Loucy (cell line): ENCODE measurements around the gene QRFP.

Experiments
- H2AFZ ChIP-seq: fragments of 200-600 bp; sonication (generic); 2 replicates; pipeline ENCODE4 v1.6.0; 2016; ENCODE audit warnings: antibody characterized with exemption, mild to moderate bottlenecking, low read length, moderate library complexity
- H3F3A ChIP-seq: fragments of 200-600 bp; 2 replicates; pipeline ENCODE4 v1.6.0; 2016; ENCODE audit warnings: antibody characterized with exemption, low read depth, mild to moderate bottlenecking
- H3K27me3 ChIP-seq: fragments of 200-600 bp; sonication (generic); 2 replicates; pipeline ENCODE4 v1.6.1; 2014; ENCODE audit warnings: low read length, mild to moderate bottlenecking; ENCODE audit not compliant: insufficient read depth, poor library complexity, severe bottlenecking
- H3K36me3 ChIP-seq: fragments of 200-600 bp; sonication (generic); 2 replicates; pipeline ENCODE4 v1.6.1; 2016; ENCODE audit warnings: low read length; ENCODE audit not compliant: insufficient read depth
- H3K4me1 ChIP-seq: fragments of 200-600 bp; sonication (generic); 2 replicates; pipeline ENCODE4 v1.5.1; 2014; ENCODE audit warnings: low read length, mild to moderate bottlenecking; ENCODE audit not compliant: insufficient read depth, poor library complexity, severe bottlenecking
- H3K4me2 ChIP-seq: fragments of 200-600 bp; sonication (generic); 2 replicates; pipeline ENCODE4 v1.6.0; 2014; ENCODE audit warnings: antibody characterized with exemption, low read length, low read depth, mild to moderate bottlenecking; ENCODE audit not compliant: poor library complexity, severe bottlenecking
- H3K4me3 ChIP-seq: fragments of 200-600 bp; sonication (generic); 2 replicates; pipeline ENCODE4 v1.5.1; 2014; ENCODE audit warnings: low read length, mild to moderate bottlenecking, mixed read lengths; ENCODE audit not compliant: poor library complexity, severe bottlenecking
- H3K79me2 ChIP-seq: fragments of 200-600 bp; sonication (generic); 2 replicates; pipeline ENCODE4 v1.6.1; 2014; ENCODE audit warnings: low read length; ENCODE audit not compliant: insufficient read depth
- H3K9ac ChIP-seq: fragments of 200-600 bp; sonication (generic); 2 replicates; pipeline ENCODE4 v1.6.0; 2014; ENCODE audit warnings: mild to moderate bottlenecking, low read depth, low read length, moderate library complexity; ENCODE audit not compliant: poor library complexity, severe bottlenecking
- H3K9me2 ChIP-seq: fragments of 200-600 bp; sonication (generic); replicated peaks from 2 replicates; pipeline ENCODE4 v1.6.1; 2016; ENCODE audit warnings: low read depth, low read length, mixed read lengths
- H3K9me3 ChIP-seq: fragments of 200-600 bp; sonication (generic); 2 replicates; pipeline ENCODE4 v1.6.1; 2014; ENCODE audit warnings: mild to moderate bottlenecking, antibody characterized with exemption, low read length, low read depth; ENCODE audit not compliant: insufficient read depth
- H4K20me1 ChIP-seq: fragments of 200-600 bp; sonication (generic); 2 replicates; pipeline ENCODE4 v1.6.0; 2014; ENCODE audit warnings: antibody characterized with exemption, low read length, mild to moderate bottlenecking; ENCODE audit not compliant: insufficient read depth, poor library complexity, severe bottlenecking
- EZH2phosphoT487 ChIP-seq: fragments of 200-600 bp; IDR thresholded peaks from 2 replicates; pipeline ENCODE4 v1.6.1; 2018; ENCODE audit warnings: antibody characterized with exemption, mild to moderate bottlenecking, moderate library complexity, borderline replicate concordance
- TF ChIP-seq, protein P1 (sequence below): fragments of 200-600 bp; sonication (generic); conservative IDR thresholded peaks from 2 replicates; pipeline ENCODE4 v1.5.1; 2014; ENCODE audit warnings: mild to moderate bottlenecking, antibody characterized with exemption, low read length

QRFP gene

DNA sequence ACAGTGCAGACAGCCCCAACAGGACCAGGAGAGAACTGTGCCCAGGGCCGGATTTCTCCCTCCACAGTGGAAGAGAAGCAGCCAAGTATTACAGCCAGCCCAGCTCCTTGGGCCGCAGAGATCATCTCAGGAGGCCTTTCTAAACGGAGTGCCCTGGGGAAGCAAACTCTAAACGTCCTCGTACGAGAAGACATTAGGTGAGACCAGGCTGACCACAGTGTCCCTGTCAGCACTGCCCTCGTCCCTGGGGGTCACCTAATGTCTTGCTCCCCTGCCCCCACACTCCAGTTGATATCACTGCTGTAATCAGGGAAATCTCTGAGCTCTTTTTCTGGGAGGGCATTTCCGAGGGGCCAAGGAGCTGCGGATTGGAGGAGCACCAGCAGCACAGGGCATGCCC is 6.5 kb downstream of the QRFP start:
- Histone ChIP-seq H3K9me2 (no peaks in the 10 kb centered on the region), H3K9ac (no peak overlapping the region), H3K27me3 (no peaks in the 10 kb centered on the region), H3K4me3 (no peak overlapping the region), H2AFZ (no peak overlapping the region), H3K79me2 (no peaks in the 10 kb centered on the region), H3K4me1 (no peaks in the 10 kb centered on the region), H3K4me2 (no peak overlapping the region), H3K9me3 (no peaks in the 10 kb centered on the region), H3K36me3 (peaks cover 5% of the 10 kb centered on the region; the same call in 1 of the 2 replicates), H4K20me1 (no peaks in the 10 kb centered on the region), H3F3A (no peaks in the 10 kb centered on the region)
- TF ChIP-seq EZH2phosphoT487 = no peak
- TF ChIP-seq, protein P1, sequence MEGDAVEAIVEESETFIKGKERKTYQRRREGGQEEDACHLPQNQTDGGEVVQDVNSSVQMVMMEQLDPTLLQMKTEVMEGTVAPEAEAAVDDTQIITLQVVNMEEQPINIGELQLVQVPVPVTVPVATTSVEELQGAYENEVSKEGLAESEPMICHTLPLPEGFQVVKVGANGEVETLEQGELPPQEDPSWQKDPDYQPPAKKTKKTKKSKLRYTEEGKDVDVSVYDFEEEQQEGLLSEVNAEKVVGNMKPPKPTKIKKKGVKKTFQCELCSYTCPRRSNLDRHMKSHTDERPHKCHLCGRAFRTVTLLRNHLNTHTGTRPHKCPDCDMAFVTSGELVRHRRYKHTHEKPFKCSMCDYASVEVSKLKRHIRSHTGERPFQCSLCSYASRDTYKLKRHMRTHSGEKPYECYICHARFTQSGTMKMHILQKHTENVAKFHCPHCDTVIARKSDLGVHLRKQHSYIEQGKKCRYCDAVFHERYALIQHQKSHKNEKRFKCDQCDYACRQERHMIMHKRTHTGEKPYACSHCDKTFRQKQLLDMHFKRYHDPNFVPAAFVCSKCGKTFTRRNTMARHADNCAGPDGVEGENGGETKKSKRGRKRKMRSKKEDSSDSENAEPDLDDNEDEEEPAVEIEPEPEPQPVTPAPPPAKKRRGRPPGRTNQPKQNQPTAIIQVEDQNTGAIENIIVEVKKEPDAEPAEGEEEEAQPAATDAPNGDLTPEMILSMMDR = no peak

DNA sequence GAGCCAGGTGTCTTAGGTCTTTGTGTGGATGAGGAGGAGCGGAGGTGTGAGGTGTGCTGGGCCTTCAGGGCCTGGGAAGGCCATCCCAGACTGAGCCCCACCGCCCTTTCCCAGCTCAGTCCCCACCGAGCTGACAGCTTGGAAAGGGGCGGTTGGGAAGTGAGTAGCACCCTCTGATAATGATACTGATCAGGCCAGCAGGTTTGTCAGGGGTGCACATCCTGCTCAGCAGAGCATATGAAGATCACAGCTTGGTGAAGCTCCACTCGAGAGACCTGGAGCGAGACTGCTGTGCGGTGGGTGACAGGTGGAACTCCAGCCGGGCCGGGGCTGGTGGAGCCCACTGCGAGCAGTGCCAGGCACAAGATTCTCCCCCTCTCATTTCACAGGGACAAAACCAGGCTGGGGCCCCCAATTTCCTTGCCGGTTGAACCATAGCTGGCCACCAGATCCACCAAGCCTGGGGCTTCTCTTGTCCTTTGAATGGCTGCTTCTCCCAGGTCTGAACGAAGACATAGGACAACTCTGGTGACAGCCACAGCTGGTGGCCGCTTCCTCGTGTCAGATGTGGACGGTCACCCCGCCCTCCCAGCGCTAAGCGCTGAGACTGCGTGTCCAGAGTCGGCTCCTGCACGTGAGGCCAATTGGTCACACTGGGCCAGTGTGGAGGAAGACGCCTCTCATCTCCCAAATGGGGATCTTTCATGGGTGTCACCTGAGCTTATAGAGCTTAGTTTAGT is 8.3 kb downstream of the QRFP start:
- Histone ChIP-seq H3K4me3 (no peak overlapping the region), H3K9me3 (no peaks in the 10 kb centered on the region), H3F3A (no peaks in the 10 kb centered on the region), H3K9ac (no peak overlapping the region), H2AFZ (no peak overlapping the region), H4K20me1 (no peaks in the 10 kb centered on the region), H3K79me2 (no peaks in the 10 kb centered on the region), H3K9me2 (no peaks in the 10 kb centered on the region), H3K4me1 (no peaks in the 10 kb centered on the region), H3K36me3 (peaks cover 15% of the 10 kb centered on the region; the same call in 1 of the 2 replicates), H3K4me2 (no peak overlapping the region), H3K27me3 (no peaks in the 10 kb centered on the region)
- no peak for TF ChIP-seq EZH2phosphoT487
- TF ChIP-seq, protein P1 = no peak

DNA sequence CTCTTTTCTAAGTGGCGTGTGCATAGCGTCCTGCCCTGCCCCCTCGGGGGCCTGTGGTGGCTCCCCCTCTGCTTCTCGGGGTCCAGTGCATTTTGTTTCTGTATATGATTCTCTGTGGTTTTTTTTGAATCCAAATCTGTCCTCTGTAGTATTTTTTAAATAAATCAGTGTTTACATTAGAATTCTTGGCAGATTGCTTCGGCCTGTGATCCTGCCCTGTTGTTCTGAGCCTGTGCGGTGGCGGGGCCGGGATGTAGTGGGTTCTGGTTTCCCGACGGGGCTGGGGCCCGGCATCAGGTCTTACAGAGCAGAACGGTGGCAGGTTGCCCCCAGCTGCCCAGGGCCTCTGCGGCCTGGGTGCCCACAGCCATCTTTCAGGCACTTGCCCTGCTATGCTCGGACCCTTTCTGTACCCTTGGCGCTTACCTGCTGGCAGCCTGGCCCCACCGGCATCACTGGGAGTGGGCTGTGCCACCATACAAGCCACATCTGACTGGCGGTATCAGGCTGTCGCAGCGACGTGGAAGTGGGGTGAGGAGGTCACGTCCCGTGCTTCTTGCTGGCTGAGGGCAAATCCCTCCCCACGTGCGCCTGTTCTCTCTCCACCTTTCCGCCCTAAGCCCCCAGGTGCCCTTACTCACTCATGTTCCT is 9.0 kb downstream of the QRFP start:
- no peaks in the 10 kb centered on the region for H3K9me3 ChIP-seq
- H3K9ac ChIP-seq = no peak overlapping the region
- no peaks in the 10 kb centered on the region for H3F3A ChIP-seq
- no peaks in the 10 kb centered on the region for H3K4me1 ChIP-seq
- H3K4me3 ChIP-seq = no peak overlapping the region
- H3K79me2 ChIP-seq = no peaks in the 10 kb centered on the region
- no peak overlapping the region for H2AFZ ChIP-seq
- peaks cover 15% of the 10 kb centered on the region; the same call in 1 of the 2 replicates for H3K36me3 ChIP-seq
- no peak overlapping the region for H3K4me2 ChIP-seq
- H4K20me1 ChIP-seq = no peaks in the 10 kb centered on the region
- H3K9me2 ChIP-seq = no peaks in the 10 kb centered on the region
- TF ChIP-seq, protein P1 = no peak
- no peak for TF ChIP-seq EZH2phosphoT487
- H3K27me3 ChIP-seq = no peaks in the 10 kb centered on the region
